Activated T-helper 1 cell treated with Interleukin-2 at 50 U/mL for 16 hours (primary cell): ENCODE data around the gene PHKB.
A peak's percentile ranks its signal among the peaks of the same experiment; 100 is the strongest.
"Not testable (repeated sequence)": the region's sequence is repeated elsewhere in the genome, so short reads cannot be mapped to it uniquely, and the experiment has no call there.

ENCODE experiments used
- DNase-seq: peaks from one replicate; pipeline ENCODE4 v3.0.0-alpha.2; 2020; ENCODE audit warnings: low read depth

Gene PHKB

GRCh38 chr16:47460711-47461597, at the start of gene PHKB, which contains the start of gene ITFG1:
Gene PHKB (plus strand): TSS chr16:47461331. CDS start chr16:47461351, 20 bp downstream.
Gene ITFG1 (minus strand): TSS chr16:47461063. CDS start chr16:47461045, 18 bp downstream.
- peak; percentile 94 for DNase-seq

DNA sequence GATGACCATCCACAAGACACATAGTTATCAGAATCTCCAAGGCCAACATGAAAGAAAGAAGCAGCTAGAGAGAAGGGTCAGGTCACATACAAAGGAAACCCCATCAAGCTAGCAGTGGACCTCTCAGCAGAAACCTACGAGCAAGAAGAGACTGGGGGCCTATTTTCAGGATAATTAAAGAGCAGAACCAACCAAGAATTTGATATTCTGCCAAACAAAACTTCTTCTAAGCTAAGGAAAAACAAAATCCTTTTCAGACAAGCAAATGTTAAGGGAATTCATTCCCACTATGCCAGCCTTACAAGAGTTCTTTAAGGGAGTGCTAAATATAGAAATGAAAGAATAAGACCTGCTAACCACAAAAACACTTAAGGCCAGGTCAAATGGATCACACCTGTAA, 48.1 kb upstream of the PHKB start:
- DNase-seq, result no peak

GRCh38 chr16:47416869-47417268, 44.3 kb upstream of the PHKB start:
- DNase-seq, result no peak

DNA sequence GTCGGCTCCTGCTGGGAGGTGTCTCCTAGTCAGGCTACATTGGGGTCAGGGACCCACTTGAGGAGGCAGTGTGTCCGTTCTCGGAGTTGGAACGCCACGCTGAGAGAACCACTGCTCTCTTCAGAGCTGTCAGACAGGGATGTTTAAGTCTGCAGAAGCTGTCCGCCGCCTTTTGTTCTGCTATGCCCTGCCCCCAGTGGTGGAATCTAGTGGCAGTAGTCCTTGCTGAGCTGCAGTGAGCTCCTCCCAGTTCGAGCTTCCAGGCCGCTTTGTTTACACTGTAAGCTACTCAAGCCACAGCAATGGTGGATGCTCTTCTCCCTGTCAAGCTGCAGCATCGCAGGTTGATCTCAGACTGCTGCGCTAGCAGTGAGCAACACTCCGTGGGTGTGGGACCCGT, 36.3 kb upstream of the PHKB start:
- no peak for DNase-seq

DNA sequence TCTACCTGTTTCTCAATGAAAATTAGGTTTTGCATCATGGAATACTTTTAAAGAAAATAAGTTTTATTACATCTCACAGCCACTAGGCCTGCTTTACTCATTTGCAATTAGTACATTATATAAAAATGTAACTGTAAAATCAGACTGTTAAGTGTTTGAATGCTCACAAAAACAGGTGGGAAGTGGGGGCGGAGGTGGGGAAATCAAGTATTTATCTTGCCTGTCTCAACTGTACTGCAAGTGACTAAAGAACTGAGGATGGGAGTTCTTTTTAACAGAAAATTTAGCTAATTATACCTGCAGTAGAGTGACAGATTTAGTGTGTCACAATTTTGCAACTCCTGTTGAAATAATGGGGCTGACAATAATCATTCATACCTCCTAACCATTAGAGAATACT, 34.3 kb upstream of the PHKB start:
- DNase-seq, result no peak

- DNase-seq, result no peak
These were observed 29.2 kb upstream of the PHKB start for GRCh38 chr16:47431960-47432359.

GRCh38 chr16:47434274-47434673, 26.9 kb upstream of the PHKB start:
- DNase-seq, result not testable (repeated sequence)

GRCh38 chr16:47440066-47440465, 21.1 kb upstream of the PHKB start:
- DNase-seq, result not testable (repeated sequence)

- not testable (repeated sequence) for DNase-seq
These were observed 18.2 kb upstream of the PHKB start for GRCh38 chr16:47442884-47443283.

DNA sequence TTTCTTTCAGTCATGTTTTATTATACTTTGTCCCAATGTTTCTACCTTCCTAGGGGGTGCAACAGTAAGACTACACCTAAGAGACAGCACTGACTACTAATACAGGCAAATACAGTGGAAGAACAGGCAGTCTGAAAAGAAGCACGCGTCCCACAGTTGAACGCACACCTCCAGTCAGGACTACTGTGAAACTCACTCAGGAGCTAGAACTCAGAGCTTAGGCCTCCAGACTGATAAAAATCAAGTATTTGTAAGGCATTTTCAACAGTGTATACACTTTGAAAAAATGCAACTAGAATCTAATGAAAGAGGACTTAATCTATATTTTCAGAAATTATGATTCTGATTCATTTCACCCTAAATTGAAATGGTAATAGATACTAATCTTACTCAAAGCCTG, 14.7 kb upstream of the PHKB start:
- DNase-seq, result no peak

DNA sequence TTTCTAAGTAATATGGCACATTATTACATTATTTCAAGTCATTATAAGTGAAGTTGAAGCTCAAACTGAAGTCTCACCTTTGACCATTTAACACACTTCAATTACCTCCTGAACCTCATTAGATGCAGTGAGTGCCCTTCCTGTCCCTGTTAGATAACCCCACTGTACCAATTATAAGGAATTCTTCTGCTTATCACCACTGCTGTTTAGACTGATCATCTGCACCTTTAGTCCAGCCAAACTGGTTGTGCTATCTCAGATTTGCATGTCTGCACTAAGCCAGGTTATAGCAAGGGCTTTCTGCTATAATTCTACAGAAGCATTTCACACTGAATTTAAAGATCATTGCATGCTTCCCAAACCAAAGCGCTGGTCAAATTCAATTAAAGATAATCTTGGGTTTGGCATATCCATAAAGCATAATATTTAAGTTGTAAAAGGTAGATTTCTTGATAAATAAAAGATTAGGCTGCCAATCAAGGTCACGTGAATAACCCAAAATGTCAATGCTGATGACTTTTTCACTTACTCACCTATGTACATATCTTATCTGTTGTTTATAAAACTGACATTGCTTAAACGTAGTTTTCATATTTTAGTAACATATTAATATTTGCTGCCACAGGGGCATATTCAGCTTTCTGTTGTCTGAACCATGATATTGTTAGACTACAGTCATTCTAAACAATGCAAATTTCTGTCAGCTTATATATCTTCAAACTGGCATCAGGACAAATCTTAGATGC, 12.1 kb upstream of the PHKB start:
- DNase-seq, result no peak

DNA sequence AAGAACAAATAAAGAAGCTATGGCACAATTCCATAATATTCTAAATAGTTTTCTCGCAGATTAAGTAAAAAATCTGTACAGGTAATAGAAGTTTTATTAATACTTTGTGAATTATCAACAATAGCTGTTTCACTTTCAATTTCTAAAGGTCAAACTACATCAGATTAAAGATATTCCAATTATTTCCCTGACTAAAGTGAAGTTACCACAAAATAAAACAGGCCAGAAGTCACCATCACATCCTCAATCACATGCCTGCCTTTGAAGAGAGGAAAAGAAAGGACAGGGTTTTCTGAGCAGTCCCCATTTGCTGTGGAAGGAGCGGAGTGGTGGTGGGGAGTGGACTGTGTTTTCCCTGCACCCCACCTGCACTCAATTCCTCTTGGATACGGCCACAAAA, 11.3 kb upstream of the PHKB start:
- DNase-seq, result no peak

GRCh38 chr16:47458331-47458730, 2.8 kb upstream of the PHKB start:
- no peak for DNase-seq

DNA sequence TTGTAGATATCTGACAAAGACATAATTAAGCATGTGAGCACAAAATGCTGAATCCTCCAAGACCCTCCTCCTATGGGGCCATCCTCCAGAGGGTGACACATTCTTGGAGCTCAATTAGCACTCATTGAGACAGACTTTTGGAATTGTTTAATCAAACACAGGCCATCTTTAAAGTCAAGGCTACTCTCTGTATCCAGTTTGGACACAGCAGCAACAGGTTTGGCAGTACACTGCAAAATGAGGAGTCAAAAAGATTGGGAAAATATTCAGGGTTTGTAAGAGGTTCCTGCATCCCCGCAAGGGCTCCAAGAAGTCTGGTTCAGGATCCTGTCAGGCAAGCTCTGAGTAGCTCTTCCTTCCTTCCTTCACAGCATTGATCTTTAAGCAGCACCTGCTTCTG, 1.5 kb upstream of the PHKB start:
- no peak for DNase-seq

- no peak for DNase-seq
These were observed 796 bp upstream of the PHKB start for GRCh38 chr16:47460359-47460710.

DNA sequence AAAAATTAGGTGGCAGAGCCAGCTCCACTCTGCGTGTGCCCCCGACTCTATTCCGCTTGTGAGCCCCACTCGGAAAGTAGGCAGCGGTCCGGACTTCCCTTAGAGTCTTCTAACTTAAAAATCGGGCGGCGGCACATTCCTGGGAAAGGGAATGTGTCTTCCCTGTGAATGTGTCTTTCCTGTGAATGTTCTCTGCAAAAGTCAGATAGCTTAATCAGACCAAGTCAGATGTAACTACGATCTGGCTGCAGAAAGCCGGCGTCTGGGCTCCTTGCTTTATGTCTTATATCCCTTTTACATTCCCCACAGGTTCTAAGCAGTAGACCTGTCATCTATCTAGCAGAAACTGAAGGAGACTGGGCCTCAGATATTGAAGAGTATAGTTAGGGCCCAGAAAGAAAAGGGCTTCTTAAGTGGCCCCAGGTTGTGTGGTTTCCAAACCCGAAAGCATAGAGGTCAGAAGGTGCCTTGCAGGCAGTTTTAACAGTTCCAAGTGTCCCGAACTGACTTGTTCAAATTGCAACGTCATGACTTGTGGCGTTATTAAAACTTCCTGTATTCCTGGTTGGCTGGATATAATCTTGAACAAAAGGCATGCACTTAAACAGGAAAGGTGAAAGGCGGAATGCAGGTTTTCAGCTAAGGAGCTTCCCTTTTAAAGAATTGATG, 601 bp downstream of the PHKB start:
- no peak for DNase-seq

GRCh38 chr16:47463771-47464624, 2.9 kb downstream of the PHKB start:
- DNase-seq, result no peak

GRCh38 chr16:47465919-47466630, 4.9 kb downstream of the PHKB start:
- no peak for DNase-seq

DNA sequence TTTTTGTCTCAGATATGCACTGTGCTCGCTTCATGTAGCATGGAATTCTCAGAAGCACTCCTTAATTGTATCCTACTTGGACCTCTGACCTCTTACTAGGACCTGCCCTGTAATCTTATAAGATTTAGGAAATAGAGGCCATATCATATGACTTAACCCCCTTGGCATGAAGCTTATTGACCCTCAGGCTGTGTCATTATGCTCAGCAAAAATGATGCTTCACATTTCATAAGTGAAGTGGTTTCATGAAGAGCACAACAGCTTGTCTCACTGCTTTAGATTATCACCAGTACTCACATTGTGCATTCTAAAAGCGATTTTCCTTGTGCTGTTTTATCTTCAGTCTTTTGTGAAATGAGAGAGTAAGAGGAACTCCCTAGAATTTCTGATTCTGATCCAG, 6.4 kb downstream of the PHKB start:
- DNase-seq, result no peak

GRCh38 chr16:47468070-47468689, 7.0 kb downstream of the PHKB start:
- DNase-seq, result not testable (repeated sequence)

- no peak for DNase-seq
These were observed 8.1 kb downstream of the PHKB start for GRCh38 chr16:47469227-47469626.
